ENCODE data around the gene SLC1A2.

DNA sequence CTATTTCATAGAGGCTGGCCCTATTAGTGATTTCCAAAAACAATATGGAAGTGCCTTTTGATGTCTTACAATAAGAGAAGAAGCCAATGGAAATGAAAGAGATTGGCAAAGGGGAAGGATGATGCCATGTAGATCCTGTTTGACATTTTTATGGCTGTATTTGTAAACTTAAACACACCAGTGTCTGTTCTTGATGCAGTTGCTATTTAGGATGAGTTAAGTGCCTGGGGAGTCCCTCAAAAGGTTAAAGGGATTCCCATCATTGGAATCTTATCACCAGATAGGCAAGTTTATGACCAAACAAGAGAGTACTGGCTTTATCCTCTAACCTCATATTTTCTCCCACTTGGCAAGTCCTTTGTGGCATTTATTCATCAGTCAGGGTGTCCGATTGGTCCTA lies 189.0 kb downstream of the SLC1A2 start:
- TF ChIP-seq, protein P1, sequence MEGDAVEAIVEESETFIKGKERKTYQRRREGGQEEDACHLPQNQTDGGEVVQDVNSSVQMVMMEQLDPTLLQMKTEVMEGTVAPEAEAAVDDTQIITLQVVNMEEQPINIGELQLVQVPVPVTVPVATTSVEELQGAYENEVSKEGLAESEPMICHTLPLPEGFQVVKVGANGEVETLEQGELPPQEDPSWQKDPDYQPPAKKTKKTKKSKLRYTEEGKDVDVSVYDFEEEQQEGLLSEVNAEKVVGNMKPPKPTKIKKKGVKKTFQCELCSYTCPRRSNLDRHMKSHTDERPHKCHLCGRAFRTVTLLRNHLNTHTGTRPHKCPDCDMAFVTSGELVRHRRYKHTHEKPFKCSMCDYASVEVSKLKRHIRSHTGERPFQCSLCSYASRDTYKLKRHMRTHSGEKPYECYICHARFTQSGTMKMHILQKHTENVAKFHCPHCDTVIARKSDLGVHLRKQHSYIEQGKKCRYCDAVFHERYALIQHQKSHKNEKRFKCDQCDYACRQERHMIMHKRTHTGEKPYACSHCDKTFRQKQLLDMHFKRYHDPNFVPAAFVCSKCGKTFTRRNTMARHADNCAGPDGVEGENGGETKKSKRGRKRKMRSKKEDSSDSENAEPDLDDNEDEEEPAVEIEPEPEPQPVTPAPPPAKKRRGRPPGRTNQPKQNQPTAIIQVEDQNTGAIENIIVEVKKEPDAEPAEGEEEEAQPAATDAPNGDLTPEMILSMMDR (IDR thresholded peaks at IDR 0.05): no peak
- TF ChIP-seq POLR2A (IDR thresholded peaks at IDR 0.05): no peak

Measured in lower leg skin (tissue), 3 donors.